Mesendoderm (in vitro differentiated cells): ENCODE data around the gene CMTM8.

Experiments used
- DNase-seq: peaks from one replicate; pipeline ENCODE4 v3.0.0; 2013
- H2AK5ac ChIP-seq: 2 replicates; pipeline ENCODE4 v1.6.1; 2013; ENCODE audit warnings: low read length, inconsistent platforms
- H2BK120ac ChIP-seq: 2 replicates; pipeline ENCODE4 v1.6.1; 2013; ENCODE audit warnings: low read depth, mild to moderate bottlenecking, low read length, moderate library complexity, mixed read lengths
- H2BK15ac ChIP-seq: replicated peaks from 2 replicates; pipeline ENCODE4 v1.6.1; 2013; ENCODE audit warnings: low read depth, mild to moderate bottlenecking, moderate library complexity
- H2BK5ac ChIP-seq: 2 replicates; pipeline ENCODE4 v1.6.1; 2013; ENCODE audit warnings: low read length, inconsistent platforms
- H3K18ac ChIP-seq: 2 replicates; pipeline ENCODE4 v1.6.1; 2013; ENCODE audit warnings: mild to moderate bottlenecking, low read length, mixed read lengths
- H3K23ac ChIP-seq: one replicate; pipeline ENCODE4 v1.6.1; 2013; ENCODE audit warnings: low read length
- H3K27ac ChIP-seq: 2 replicates; pipeline ENCODE4 v1.5.1; 2013; ENCODE audit warnings: low read depth, mild to moderate bottlenecking, inconsistent platforms, low read length, moderate library complexity
- H3K27me3 ChIP-seq: 2 replicates; pipeline ENCODE4 v1.6.1; 2013; ENCODE audit warnings: low read length, control low read depth, mild to moderate bottlenecking, inconsistent platforms; ENCODE audit not compliant: insufficient read depth, poor library complexity
- H3K36me3 ChIP-seq: 2 replicates; pipeline ENCODE4 v1.6.1; 2013; ENCODE audit warnings: low read length, inconsistent platforms; ENCODE audit not compliant: control insufficient read depth, insufficient read depth
- H3K4ac ChIP-seq: one replicate; pipeline ENCODE4 v1.6.1; 2013; ENCODE audit warnings: low read depth, mild to moderate bottlenecking, low read length, moderate library complexity
- H3K4me1 ChIP-seq: 2 replicates; pipeline ENCODE4 v1.6.1; 2013; ENCODE audit warnings: low read depth, low read length, inconsistent platforms; ENCODE audit not compliant: control insufficient read depth
- H3K4me2 ChIP-seq: 2 replicates; pipeline ENCODE4 v1.6.1; 2013; ENCODE audit warnings: low read length
- H3K4me3 ChIP-seq: 2 replicates; pipeline ENCODE4 v1.5.1; 2013; ENCODE audit warnings: mild to moderate bottlenecking, low read length
- H3K56ac ChIP-seq: one replicate; pipeline ENCODE4 v1.6.1; 2013; ENCODE audit warnings: low read length
- H3K79me1 ChIP-seq: 2 replicates; pipeline ENCODE4 v1.6.1; 2013; ENCODE audit warnings: low read length, inconsistent platforms
- H3K79me2 ChIP-seq: 2 replicates; pipeline ENCODE4 v1.6.1; 2013; ENCODE audit warnings: mild to moderate bottlenecking, low read length; ENCODE audit not compliant: control insufficient read depth, insufficient read depth
- H3K9ac ChIP-seq: 2 replicates; pipeline ENCODE4 v1.6.1; 2013; ENCODE audit warnings: low read length, inconsistent platforms
- H4K5ac ChIP-seq: one replicate; pipeline ENCODE4 v1.6.1; 2013; ENCODE audit warnings: low read length
- H4K8ac ChIP-seq: one replicate; pipeline ENCODE4 v1.6.1; 2013; ENCODE audit warnings: low read depth, mild to moderate bottlenecking, control low read depth, low read length, moderate library complexity
- WGBS: extraction: QIAGEN DNeasy Blood & Tissue Kit; methylation state at CpG from one replicate; pipeline ENCODE4 v1.1.7; 2013; ENCODE audit warnings: low lambda C conversion rate, missing lambda C conversion rate; ENCODE audit not compliant: insufficient coverage; ENCODE audit errors: extremely low coverage; 5-methylcytosine and 5-hydroxymethylcytosine counted together

The CMTM8 gene

GRCh38 chr3:32391643-32392535, 153.4 kb downstream of the CMTM8 start, which contains the start of gene CMTM7:
TSS of gene CMTM7 (plus strand) at chr3:32391853. CDS start at chr3:32391907, 54 bp downstream.
- peak within 1 kb of the TSS; percentile 22 for H3K27ac ChIP-seq
- peak within 1 kb of the TSS; percentile 90 for H3K9ac ChIP-seq

DNA sequence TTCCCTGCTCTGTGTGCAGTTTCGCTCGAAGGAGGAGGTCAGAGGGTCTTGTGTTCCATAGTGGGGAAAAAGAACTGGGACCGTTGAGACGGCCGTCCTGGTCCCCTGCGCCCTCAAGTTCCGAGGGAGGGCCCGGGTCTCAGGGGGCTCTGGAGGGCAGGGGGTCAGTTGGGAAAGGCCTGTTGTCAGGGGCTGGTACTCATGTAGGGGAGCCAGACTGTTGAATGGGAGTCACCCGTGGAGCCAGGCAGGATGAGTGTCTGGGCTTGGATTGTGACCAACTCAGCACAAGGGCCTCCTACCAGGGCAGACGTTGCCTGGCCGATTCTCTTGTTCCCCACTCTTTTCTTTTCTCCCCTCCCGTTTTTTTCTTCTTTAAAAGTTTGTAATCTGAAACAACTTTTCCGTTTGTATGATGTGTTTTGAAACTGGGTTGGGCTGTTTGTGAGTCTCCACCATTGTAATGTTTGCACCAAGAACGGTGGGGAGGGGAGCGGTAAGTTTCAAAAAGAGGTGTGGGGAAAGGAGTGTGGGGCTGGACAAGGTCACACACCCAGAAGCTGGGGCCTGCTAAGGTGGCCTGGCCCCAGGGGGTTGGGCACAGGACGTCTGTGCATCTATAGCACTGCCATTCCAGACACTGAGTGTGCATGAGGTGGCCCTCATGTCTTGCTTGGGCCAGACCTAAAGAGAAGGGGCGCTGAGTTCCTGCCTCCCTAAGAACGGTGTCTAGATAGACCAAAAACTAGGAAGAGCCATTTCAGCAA, 154.2 kb downstream of the CMTM8 start:
- no peaks in the 10 kb centered on the region for H3K27me3 ChIP-seq
- WGBS = no CpG with 5 or more reads among the region's 18 CpGs

More at GRCh38 chr3:32391643-32392535, 153.4 kb downstream of the CMTM8 start, which contains the start of gene CMTM7:
- peaks cover 2% of the 10 kb centered on the region for H3K79me1 ChIP-seq
- H3K4ac ChIP-seq = peak within 1 kb of the TSS; percentile 77
- H3K36me3 ChIP-seq = no peaks in the 10 kb centered on the region
- H3K4me1 ChIP-seq = peaks cover 4% of the 10 kb centered on the region
- no peak within 1 kb of the TSS for H2AK5ac ChIP-seq
- H2BK15ac ChIP-seq = no peak within 1 kb of the TSS
- H3K4me3 ChIP-seq = peak within 1 kb of the TSS; percentile 62
- peaks cover 24% of the 10 kb centered on the region for H3K79me2 ChIP-seq
- no peak within 1 kb of the TSS for H2BK120ac ChIP-seq
- H3K4me2 ChIP-seq = peak within 1 kb of the TSS; percentile 66
- no peak within 1 kb of the TSS for H2BK5ac ChIP-seq
- no peaks in the 10 kb centered on the region for H3K27me3 ChIP-seq
- H3K23ac ChIP-seq = no peak within 1 kb of the TSS
- H3K18ac ChIP-seq = peak within 1 kb of the TSS; percentile 52
- H4K5ac ChIP-seq = no peak within 1 kb of the TSS
- H4K8ac ChIP-seq = no peak within 1 kb of the TSS
- peak; percentile 70 for DNase-seq
- H3K56ac ChIP-seq = peak within 1 kb of the TSS; percentile 89
- no CpG with 5 or more reads among the region's 107 CpGs for WGBS

DNA sequence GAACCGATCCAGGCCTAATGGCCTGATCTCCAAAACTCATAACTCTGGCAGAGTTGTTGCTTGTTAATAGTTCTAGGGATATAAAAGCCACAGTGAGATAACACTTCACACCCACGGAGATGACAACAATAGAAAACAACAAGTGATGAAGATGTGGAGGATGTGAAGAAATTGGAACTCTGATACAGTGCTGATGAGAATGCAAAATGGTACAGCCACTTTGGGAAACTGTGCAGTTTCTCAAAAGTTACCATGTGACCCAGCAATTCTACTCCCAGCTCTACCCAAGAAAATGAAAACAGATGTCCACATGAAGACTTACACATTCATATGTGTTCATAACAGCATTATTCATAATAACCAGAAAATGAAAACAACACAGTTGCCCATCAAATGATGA, 157.0 kb downstream of the CMTM8 start:
- Histone ChIP-seq H3K27ac (no peak overlapping the region), H3K79me1 (peaks cover 6% of the 10 kb centered on the region), H3K4ac (no peak overlapping the region), H4K8ac (no peak overlapping the region), H3K4me1 (peaks cover 4% of the 10 kb centered on the region), H3K79me2 (peaks cover 33% of the 10 kb centered on the region), H3K36me3 (no peaks in the 10 kb centered on the region), H3K4me2 (no peak overlapping the region), H4K5ac (no peak overlapping the region), H2BK15ac (no peak overlapping the region), H3K23ac (no peak overlapping the region), H3K4me3 (no peak overlapping the region), H3K18ac (no peak overlapping the region), H2BK120ac (no peak overlapping the region), H3K27me3 (no peaks in the 10 kb centered on the region), H3K56ac (no peak overlapping the region), H3K9ac (no peak overlapping the region), H2AK5ac (no peak overlapping the region), H2BK5ac (no peak overlapping the region)
- no peak for DNase-seq
- WGBS = no CpG with 5 or more reads among the region's 2 CpGs

More for the DNA sequence above, 154.2 kb downstream of the CMTM8 start:
- H3K4ac ChIP-seq = no peak overlapping the region
- no peak overlapping the region for H4K5ac ChIP-seq
- no peak overlapping the region for H2BK120ac ChIP-seq
- no peak for DNase-seq
- H3K36me3 ChIP-seq = no peaks in the 10 kb centered on the region
- peak overlapping the region; percentile 89 for H3K56ac ChIP-seq
- no peak overlapping the region for H4K8ac ChIP-seq
- H3K79me1 ChIP-seq = peaks cover 2% of the 10 kb centered on the region
- H3K4me2 ChIP-seq = peak overlapping the region; percentile 66
- no peak overlapping the region for H3K23ac ChIP-seq
- no peak overlapping the region for H2BK5ac ChIP-seq
- H3K27ac ChIP-seq = no peak overlapping the region
- peaks cover 26% of the 10 kb centered on the region for H3K79me2 ChIP-seq
- peaks cover 4% of the 10 kb centered on the region for H3K4me1 ChIP-seq
- H3K18ac ChIP-seq = peak overlapping the region; percentile 52
- H3K9ac ChIP-seq = peak overlapping the region; percentile 90
- H3K4me3 ChIP-seq = peak overlapping the region; percentile 62
- no peak overlapping the region for H2BK15ac ChIP-seq
- no peak overlapping the region for H2AK5ac ChIP-seq

DNA sequence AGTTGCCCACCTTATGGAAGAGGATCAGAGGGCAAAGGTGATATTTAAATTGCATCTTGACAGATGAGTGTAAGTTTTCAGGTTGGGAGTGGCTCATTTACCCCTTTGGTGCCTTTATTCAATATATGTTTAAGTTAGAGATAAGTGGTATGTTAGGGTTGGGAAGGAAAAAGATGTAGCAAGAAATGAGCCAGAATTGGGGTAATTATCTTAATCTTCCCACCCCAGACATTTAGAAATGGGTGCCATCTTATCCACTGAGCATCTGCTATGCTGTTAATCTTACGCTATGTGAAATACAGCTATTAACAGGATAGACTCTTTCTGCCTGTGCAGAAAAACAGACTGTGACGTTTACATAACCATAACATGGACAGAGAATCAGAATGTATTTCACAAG, 159.5 kb downstream of the CMTM8 start:
- no peak overlapping the region for H4K8ac ChIP-seq
- no peaks in the 10 kb centered on the region for H3K27me3 ChIP-seq
- H2BK120ac ChIP-seq = no peak overlapping the region
- H2BK5ac ChIP-seq = no peak overlapping the region
- H3K56ac ChIP-seq = no peak overlapping the region
- no peak overlapping the region for H3K18ac ChIP-seq
- H2AK5ac ChIP-seq = no peak overlapping the region
- H2BK15ac ChIP-seq = no peak overlapping the region
- H3K4me3 ChIP-seq = no peak overlapping the region
- H3K4me1 ChIP-seq = peaks cover 6% of the 10 kb centered on the region
- DNase-seq = no peak
- no peaks in the 10 kb centered on the region for H3K36me3 ChIP-seq
- no peak overlapping the region for H3K9ac ChIP-seq
- WGBS = no CpG with 5 or more reads among the region's 2 CpGs
- H3K4me2 ChIP-seq = no peak overlapping the region
- no peak overlapping the region for H3K4ac ChIP-seq
- no peak overlapping the region for H4K5ac ChIP-seq
- H3K79me1 ChIP-seq = peaks cover 7% of the 10 kb centered on the region
- no peak overlapping the region for H3K27ac ChIP-seq
- peaks cover 33% of the 10 kb centered on the region for H3K79me2 ChIP-seq
- H3K23ac ChIP-seq = no peak overlapping the region

DNA sequence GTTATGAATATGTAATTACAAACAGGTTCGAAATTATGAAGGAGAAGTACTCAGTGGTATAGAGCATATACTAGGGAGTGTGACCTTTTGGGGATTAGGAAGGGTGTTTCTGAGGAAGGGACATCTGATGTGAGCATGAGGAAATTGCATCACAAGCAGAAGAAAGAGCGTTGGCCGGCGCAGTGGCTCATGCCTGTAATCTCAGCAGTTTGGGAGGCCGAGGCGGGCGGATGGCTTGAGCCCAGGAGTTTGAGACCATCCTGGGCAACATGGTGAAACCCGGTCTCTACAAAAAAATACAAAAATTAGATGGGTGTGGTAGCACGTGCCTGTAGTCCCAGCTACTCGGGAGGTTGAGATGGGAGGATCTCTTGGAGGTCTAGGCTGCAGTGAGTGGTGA, 160.1 kb downstream of the CMTM8 start:
- no CpG with 5 or more reads among the region's 10 CpGs for WGBS
- no peak overlapping the region for H3K23ac ChIP-seq
- H2BK120ac ChIP-seq = no peak overlapping the region
- no peak overlapping the region for H3K4ac ChIP-seq
- H3K79me1 ChIP-seq = peaks cover 8% of the 10 kb centered on the region
- no peak overlapping the region for H4K5ac ChIP-seq
- H2BK15ac ChIP-seq = no peak overlapping the region
- no peaks in the 10 kb centered on the region for H3K27me3 ChIP-seq
- H3K27ac ChIP-seq = no peak overlapping the region
- peak overlapping the region; percentile 42 for H3K56ac ChIP-seq
- H3K9ac ChIP-seq = no peak overlapping the region
- no peak for DNase-seq
- H3K36me3 ChIP-seq = no peaks in the 10 kb centered on the region
- H3K4me2 ChIP-seq = no peak overlapping the region
- H2AK5ac ChIP-seq = no peak overlapping the region
- H4K8ac ChIP-seq = no peak overlapping the region
- H3K18ac ChIP-seq = no peak overlapping the region
- H3K4me3 ChIP-seq = no peak overlapping the region
- H2BK5ac ChIP-seq = no peak overlapping the region
- peaks cover 31% of the 10 kb centered on the region for H3K79me2 ChIP-seq
- peaks cover 6% of the 10 kb centered on the region for H3K4me1 ChIP-seq
